Hepatocyte (in vitro differentiated cells): ENCODE measurements around the gene DMWD. TPM values are rescaled to one million over a fixed set of nuclear protein-coding genes. Genes with fewer than 3 reads are reported as not detected.

ENCODE experiments used
- DNase-seq: peaks from one replicate; pipeline ENCODE4 v3.0.0-alpha.2; 2016; ENCODE audit warnings: low spot score
- H2AFZ ChIP-seq: fragments of 200-600 bp; sonication (generic); 2 replicates; pipeline ENCODE4 v1.6.0; 2016; ENCODE audit warnings: antibody characterized with exemption, mild to moderate bottlenecking
- H3K27ac ChIP-seq: fragments of 200-600 bp; sonication (generic); 2 replicates; pipeline ENCODE4 v1.5.1; 2016; ENCODE audit warnings: mild to moderate bottlenecking
- H3K27me3 ChIP-seq: fragments of 200-600 bp; sonication (generic); 2 replicates; pipeline ENCODE4 v1.6.1; 2016
- H3K36me3 ChIP-seq: fragments of 200-600 bp; sonication (generic); replicated peaks from 2 replicates; pipeline ENCODE4 v1.5.1; 2016; ENCODE audit warnings: low read depth; ENCODE audit not compliant: insufficient read depth
- H3K4me1 ChIP-seq: fragments of 200-600 bp; sonication (generic); 2 replicates; pipeline ENCODE4 v1.5.1; 2016; ENCODE audit warnings: mild to moderate bottlenecking, moderate library complexity; ENCODE audit not compliant: insufficient read depth
- H3K4me2 ChIP-seq: fragments of 200-600 bp; sonication (generic); 2 replicates; pipeline ENCODE4 v1.6.0; 2016
- H3K4me3 ChIP-seq: fragments of 200-600 bp; sonication (generic); 2 replicates; pipeline ENCODE4 v1.5.1; 2016; ENCODE audit warnings: mild to moderate bottlenecking
- H3K79me2 ChIP-seq: fragments of 200-600 bp; sonication (generic); 2 replicates; pipeline ENCODE4 v1.6.0; 2017; ENCODE audit warnings: mild to moderate bottlenecking
- H3K9me2 ChIP-seq: fragments of 200-600 bp; sonication (generic); replicated peaks from 2 replicates; pipeline ENCODE4 v1.6.0; 2017; ENCODE audit warnings: mild to moderate bottlenecking; ENCODE audit not compliant: insufficient read depth
- H3K9me3 ChIP-seq: fragments of 200-600 bp; sonication (generic); 2 replicates; pipeline ENCODE4 v1.5.1; 2016; ENCODE audit warnings: low read depth, mild to moderate bottlenecking
- H4K20me1 ChIP-seq: fragments of 200-600 bp; sonication (generic); 2 replicates; pipeline ENCODE4 v1.6.0; 2016; ENCODE audit warnings: mild to moderate bottlenecking; ENCODE audit not compliant: insufficient read depth, poor library complexity, severe bottlenecking
- CTCF ChIP-seq: fragments of 200-600 bp; sonication (generic); IDR thresholded peaks from 2 replicates; pipeline ENCODE4 v1.5.1; 2016; ENCODE audit warnings: antibody characterized with exemption, mild to moderate bottlenecking; ENCODE audit not compliant: poor library complexity
- EZH2 ChIP-seq: fragments of 200-600 bp; sonication (generic); IDR thresholded peaks from 2 replicates; pipeline ENCODE4 v1.6.1; 2016; ENCODE audit warnings: antibody characterized with exemption, mild to moderate bottlenecking, borderline replicate concordance
- EZH2phosphoT487 ChIP-seq: fragments of 200-600 bp; sonication (generic); IDR thresholded peaks from one replicate; pipeline ENCODE4 v1.6.1; 2018; ENCODE audit warnings: antibody characterized with exemption, mild to moderate bottlenecking, low read depth, moderate library complexity; ENCODE audit not compliant: unreplicated experiment, severe bottlenecking
- WGBS: methylation state at CpG from one replicate; pipeline ENCODE4 v1.1.6; 2016; ENCODE audit warnings: low lambda C conversion rate; ENCODE audit errors: missing lambda C conversion rate; 5-methylcytosine and 5-hydroxymethylcytosine counted together
- polyA plus RNA-seq: library from polyadenylated mRNA; unstranded; fragments of >200 nt; fragmentation: Nextera tagmentation; extraction: Ambion mirVana; gene quantifications from 2 replicates; pipeline ENCODE4 v1.2.1, GENCODE V29; 2016
- total RNA-seq: library from RNA; depleted of rRNA; stranded (reverse); fragments of >200 nt; gene quantifications from 2 replicates; pipeline ENCODE4 v1.2.3, GENCODE V29; 2014

DMWD gene
- total and polyA plus RNA-seq, 2 experiments from 2014 or later, result 23.7 to 70.1 TPM

- peak overlapping the region; percentile 91 for H3K27ac ChIP-seq
- 2% methylated on average over 15 of the region's 28 CpGs for WGBS
- TF ChIP-seq CTCF (no peak), EZH2phosphoT487 (no peak), EZH2 (no peak)
- H4K20me1 ChIP-seq, result no peaks in the 10 kb centered on the region
- H3K27me3 ChIP-seq, result no peaks in the 10 kb centered on the region
- H3K4me3 ChIP-seq, result peak overlapping the region; percentile 27
- H3K4me2 ChIP-seq, result peak overlapping the region; percentile 90
- no peaks in the 10 kb centered on the region for H3K36me3 ChIP-seq
- peak; percentile 71 for DNase-seq
- H3K4me1 ChIP-seq, result peaks cover 25% of the 10 kb centered on the region
- H3K9me3 ChIP-seq, result no peaks in the 10 kb centered on the region
- peaks cover 31% of the 10 kb centered on the region for H3K79me2 ChIP-seq
- H2AFZ ChIP-seq, result no peak overlapping the region
- H3K9me2 ChIP-seq, result no peaks in the 10 kb centered on the region
Observed at GRCh38 chr19:45769821-45770191, 22.8 kb downstream of the DMWD start.

DNA sequence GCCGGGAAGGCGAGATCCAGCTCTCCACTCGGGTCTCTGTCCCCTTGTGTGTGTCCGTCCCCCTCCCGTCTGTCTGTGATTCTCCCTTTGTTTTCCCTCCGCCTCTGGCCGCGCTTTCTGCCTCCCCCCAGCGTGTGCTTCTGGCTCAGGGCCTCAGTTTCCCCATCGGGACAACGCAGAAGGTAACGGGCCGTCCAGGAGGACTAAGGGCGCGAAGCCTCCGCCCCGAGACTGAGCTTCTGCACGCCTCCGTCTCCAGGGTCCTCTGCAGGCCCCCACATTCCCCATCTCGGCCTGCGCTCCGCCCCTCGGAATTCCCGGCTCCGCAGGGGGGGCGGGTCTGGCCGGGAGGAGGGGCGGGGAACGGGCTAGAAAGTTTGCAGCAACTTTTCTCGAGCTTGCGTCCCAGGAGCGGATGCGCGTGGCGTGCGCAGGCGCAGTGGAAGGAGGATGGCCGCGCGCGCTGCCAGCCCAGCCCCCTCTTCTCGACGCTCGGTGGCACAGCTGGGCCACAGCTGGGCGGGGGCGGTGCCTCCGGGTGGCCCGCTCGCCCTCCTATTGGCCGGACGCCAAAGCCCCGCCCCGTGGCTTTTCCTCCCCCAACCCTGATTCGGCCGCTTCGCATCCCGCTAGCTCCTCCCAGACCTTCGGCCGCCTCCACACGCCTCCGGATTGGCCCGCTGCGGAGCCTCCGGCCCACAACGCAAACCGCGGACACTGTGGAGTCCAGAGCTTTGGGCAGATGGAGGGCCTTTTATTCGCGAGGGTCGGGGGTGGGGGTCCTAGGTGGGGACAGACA is 23.5 kb downstream of the DMWD start, which contains the start of gene SIX5:
TSS of gene SIX5 (minus strand) at position 269 of the 799 bp plus-strand sequence. CDS start 408 bp downstream, outside the sequence.
- H3K9me2 ChIP-seq, result no peaks in the 10 kb centered on the region
- peak within 1 kb of the TSS; percentile 96 for H3K4me2 ChIP-seq
- H3K9me3 ChIP-seq, result no peaks in the 10 kb centered on the region
- peak within 1 kb of the TSS; percentile 65 for H3K4me3 ChIP-seq
- TF ChIP-seq EZH2phosphoT487 (no peak), EZH2 (no peak), CTCF (no peak)
- peaks cover 34% of the 10 kb centered on the region for H3K79me2 ChIP-seq
- peak within 1 kb of the TSS; percentile 97 for H3K27ac ChIP-seq
- H2AFZ ChIP-seq, result peak within 1 kb of the TSS; percentile 21
- no peaks in the 10 kb centered on the region for H3K27me3 ChIP-seq
- 2% methylated on average over 45 of the region's 70 CpGs for WGBS
- H3K36me3 ChIP-seq, result no peaks in the 10 kb centered on the region
- no peaks in the 10 kb centered on the region for H4K20me1 ChIP-seq
- peaks cover 31% of the 10 kb centered on the region for H3K4me1 ChIP-seq
- DNase-seq, result peak; percentile 99

DNA sequence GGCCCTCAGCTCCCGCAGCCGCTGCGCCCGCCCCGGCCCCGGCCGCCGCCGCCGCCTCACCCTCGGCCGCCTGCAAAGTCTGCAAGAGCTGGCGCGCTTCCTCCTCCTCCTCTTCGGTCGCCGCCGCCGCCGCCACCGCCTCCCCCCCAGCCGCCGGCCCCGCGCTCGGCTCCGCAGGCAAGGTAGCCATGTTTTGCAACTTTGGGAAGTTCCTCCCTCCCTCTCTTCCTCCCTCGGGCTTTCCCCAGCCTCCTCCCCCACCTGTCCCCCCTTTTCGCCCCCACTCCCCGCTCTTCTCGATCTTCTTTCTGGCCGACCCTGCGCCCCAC is 24.0 kb downstream of the DMWD start:
- peak overlapping the region; percentile 21 for H2AFZ ChIP-seq
- no peaks in the 10 kb centered on the region for H4K20me1 ChIP-seq
- 0% methylated on average over 3 of the region's 33 CpGs for WGBS
- H3K9me2 ChIP-seq, result no peaks in the 10 kb centered on the region
- peaks cover 34% of the 10 kb centered on the region for H3K79me2 ChIP-seq
- H3K9me3 ChIP-seq, result no peaks in the 10 kb centered on the region
- H3K4me1 ChIP-seq, result peaks cover 37% of the 10 kb centered on the region
- peak overlapping the region; percentile 97 for H3K27ac ChIP-seq
- H3K36me3 ChIP-seq, result no peaks in the 10 kb centered on the region
- peak overlapping the region; percentile 96 for H3K4me2 ChIP-seq
- no peaks in the 10 kb centered on the region for H3K27me3 ChIP-seq
- DNase-seq, result peak; percentile 66
- TF ChIP-seq EZH2phosphoT487, result no peak
- TF ChIP-seq EZH2, result no peak
- TF ChIP-seq CTCF, result no peak
- H3K4me3 ChIP-seq, result peak overlapping the region; percentile 65
